IPS DF 6.9 (cell line): Measurements from ENCODE around the gene ARMC7.
A peak's percentile ranks its signal among the peaks of the same experiment; 100 is the strongest.

Experiments used
- DNase-seq: peaks from one replicate; pipeline ENCODE4 v3.0.0-alpha.2; 2013; ENCODE audit warnings: low read depth, low spot score
- H3K27ac ChIP-seq: one replicate; pipeline ENCODE4 v1.5.1; 2013; ENCODE audit warnings: low read length, control low read depth
- H3K27me3 ChIP-seq: 2 replicates; pipeline ENCODE4 v1.6.1; 2013; ENCODE audit warnings: mild to moderate bottlenecking, low read length; ENCODE audit not compliant: control insufficient read depth, insufficient read depth
- H3K36me3 ChIP-seq: 2 replicates; pipeline ENCODE4 v1.6.1; 2013; ENCODE audit warnings: low read length; ENCODE audit not compliant: control insufficient read depth, insufficient read depth
- H3K4me1 ChIP-seq: 2 replicates; pipeline ENCODE4 v1.6.1; 2013; ENCODE audit warnings: low read length; ENCODE audit not compliant: control insufficient read depth, insufficient read depth
- H3K4me3 ChIP-seq: 2 replicates; pipeline ENCODE4 v1.5.1; 2013; ENCODE audit warnings: mild to moderate bottlenecking, low read length
- H3K9me3 ChIP-seq: 2 replicates; pipeline ENCODE4 v1.6.1; 2013; ENCODE audit warnings: low read length, inconsistent platforms; ENCODE audit not compliant: control insufficient read depth, insufficient read depth
- WGBS: extraction: QIAGEN DNeasy Blood & Tissue Kit; methylation state at CpG from one replicate; pipeline ENCODE4 v1.1.7; 2013; ENCODE audit warnings: mixed read lengths, missing lambda C conversion rate; ENCODE audit not compliant: insufficient read length, insufficient coverage; 5-methylcytosine and 5-hydroxymethylcytosine counted together

The ARMC7 gene

DNA sequence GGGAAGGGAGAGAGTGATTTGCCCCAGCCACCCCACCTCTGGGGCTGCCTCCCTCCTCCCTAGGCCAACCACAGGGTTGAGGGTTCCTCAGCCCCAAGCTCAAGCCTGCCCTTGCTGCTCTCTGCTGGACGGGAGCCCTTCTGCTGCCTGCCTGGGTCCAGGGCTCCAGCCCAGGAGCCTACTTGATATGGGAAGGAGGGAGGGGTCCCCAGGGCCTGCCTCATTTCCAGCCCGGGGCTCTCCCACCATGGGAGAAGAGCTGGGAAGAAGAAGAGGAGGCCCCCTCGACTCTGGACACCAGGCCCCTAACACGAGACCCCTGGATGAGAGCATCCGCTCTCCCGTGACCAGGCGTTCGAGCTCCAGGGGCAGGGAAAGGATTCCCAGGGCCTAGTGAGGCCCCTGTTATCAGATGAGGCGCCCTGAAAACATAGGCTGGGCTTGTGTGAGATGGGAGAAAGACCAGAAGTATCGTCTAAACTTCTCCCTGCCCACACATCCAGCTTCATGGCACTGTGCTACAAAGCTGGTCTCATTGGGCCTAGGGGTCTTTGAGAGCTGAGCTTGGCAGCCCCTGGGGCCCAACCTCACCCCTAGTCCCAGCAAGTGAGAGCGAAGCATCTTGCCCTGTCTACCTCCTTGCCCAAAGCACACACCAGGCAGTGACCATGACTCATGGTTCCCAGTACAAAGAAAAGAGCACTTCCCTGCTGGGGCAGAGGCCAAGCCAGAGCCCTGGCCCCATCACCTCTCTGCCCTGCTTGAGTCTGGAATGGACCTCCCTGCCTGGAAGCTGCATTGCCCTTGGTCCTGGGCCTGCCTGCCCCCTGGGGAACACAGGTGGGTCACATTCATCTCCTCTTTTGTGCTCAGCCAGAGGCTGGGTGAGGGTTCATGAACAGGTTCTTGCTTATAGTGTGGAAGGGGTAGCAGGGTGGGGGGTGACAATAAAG is 21.0 kb upstream of the ARMC7 start:
- H3K27ac ChIP-seq = no peak overlapping the region
- no peaks in the 10 kb centered on the region for H3K27me3 ChIP-seq
- H3K4me1 ChIP-seq = peaks cover 7% of the 10 kb centered on the region
- DNase-seq = no peak
- H3K36me3 ChIP-seq = no peaks in the 10 kb centered on the region
- WGBS = no CpG with 5 or more reads among the region's 11 CpGs
- no peaks in the 10 kb centered on the region for H3K9me3 ChIP-seq
- peak overlapping the region; percentile 81; the same call in 1 of the 2 replicates for H3K4me3 ChIP-seq

DNA sequence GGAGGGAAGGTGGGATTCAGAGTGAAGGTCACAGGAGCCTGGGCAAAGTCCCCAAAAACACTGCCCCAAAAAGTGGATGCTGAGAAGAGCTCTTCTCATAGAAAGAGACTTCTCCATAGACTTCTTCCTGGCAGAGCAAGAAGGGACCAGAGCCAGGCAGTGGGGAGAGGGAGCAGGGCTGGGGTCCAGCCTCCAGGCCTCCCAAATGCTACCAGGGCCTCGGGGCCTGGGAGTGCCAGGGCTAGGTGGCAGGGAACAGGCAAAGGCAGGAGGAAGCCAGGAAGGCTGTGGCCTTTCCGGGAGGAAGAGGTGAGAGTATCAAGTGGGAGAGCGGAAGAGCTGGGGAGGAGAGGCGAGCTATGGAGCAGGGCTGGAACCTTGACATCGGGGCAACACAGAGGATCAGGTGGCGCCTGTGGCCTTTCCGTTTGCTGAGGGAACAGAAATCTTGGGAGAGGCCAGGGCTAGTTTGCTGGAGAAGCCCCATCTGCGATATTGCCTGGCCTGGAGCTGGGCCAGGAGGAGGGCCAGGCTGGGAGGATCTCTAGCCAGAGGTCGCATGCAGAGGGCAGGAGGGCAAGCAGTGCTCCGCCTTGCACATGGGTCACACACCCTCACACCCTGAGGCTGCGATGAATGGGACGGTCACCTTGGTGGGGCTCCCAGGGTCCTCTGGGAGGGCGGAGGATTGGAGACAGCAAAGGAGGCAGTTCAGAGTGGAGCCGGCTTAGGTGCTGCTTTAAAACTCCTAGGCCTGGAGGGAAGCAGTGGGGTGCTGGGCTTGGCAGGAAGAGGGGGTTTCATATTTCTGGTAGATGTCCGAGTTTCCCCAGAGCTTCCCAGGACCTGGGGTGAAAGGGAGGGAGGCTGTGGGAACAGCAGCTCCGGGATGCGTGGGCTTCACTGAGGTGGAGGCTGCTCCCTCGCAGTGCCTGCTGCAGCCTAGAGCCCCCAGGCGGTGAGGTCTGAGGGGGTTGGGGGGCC is 18.6 kb upstream of the ARMC7 start:
- no peak overlapping the region for H3K4me3 ChIP-seq
- WGBS = no CpG with 5 or more reads among the region's 19 CpGs
- no peaks in the 10 kb centered on the region for H3K36me3 ChIP-seq
- no peak for DNase-seq
- no peak overlapping the region for H3K27ac ChIP-seq
- peaks cover 5% of the 10 kb centered on the region for H3K4me1 ChIP-seq
- no peaks in the 10 kb centered on the region for H3K27me3 ChIP-seq
- H3K9me3 ChIP-seq = no peaks in the 10 kb centered on the region

DNA sequence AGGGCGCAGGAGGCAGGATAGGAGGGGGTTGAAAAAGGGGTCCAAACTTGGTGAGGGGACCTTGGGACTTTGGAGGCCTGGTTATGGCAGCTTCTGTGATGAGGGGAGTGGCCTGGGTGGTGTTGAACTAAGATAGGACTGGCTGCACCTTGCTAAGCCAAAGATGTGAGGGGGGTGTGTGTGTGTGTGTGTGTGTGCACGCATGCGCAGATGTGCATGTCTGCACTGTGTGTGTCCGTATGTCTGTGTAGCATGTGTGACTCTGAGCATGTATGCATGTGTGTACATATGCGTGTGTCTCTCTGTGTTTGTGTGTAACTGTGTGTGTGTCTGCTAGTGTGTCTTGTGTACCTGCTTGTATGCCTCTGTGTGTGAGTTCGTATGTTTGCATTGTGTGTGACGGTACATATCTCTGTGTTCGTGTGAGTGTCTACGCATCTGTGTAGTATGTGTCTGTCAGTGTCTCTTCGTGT is 17.9 kb upstream of the ARMC7 start:
- H3K36me3 ChIP-seq = no peaks in the 10 kb centered on the region
- no peak for DNase-seq
- H3K27ac ChIP-seq = no peak overlapping the region
- no CpG with 5 or more reads among the region's 10 CpGs for WGBS
- H3K4me1 ChIP-seq = peaks cover 5% of the 10 kb centered on the region
- no peaks in the 10 kb centered on the region for H3K9me3 ChIP-seq
- H3K27me3 ChIP-seq = no peaks in the 10 kb centered on the region
- H3K4me3 ChIP-seq = no peak overlapping the region

DNA sequence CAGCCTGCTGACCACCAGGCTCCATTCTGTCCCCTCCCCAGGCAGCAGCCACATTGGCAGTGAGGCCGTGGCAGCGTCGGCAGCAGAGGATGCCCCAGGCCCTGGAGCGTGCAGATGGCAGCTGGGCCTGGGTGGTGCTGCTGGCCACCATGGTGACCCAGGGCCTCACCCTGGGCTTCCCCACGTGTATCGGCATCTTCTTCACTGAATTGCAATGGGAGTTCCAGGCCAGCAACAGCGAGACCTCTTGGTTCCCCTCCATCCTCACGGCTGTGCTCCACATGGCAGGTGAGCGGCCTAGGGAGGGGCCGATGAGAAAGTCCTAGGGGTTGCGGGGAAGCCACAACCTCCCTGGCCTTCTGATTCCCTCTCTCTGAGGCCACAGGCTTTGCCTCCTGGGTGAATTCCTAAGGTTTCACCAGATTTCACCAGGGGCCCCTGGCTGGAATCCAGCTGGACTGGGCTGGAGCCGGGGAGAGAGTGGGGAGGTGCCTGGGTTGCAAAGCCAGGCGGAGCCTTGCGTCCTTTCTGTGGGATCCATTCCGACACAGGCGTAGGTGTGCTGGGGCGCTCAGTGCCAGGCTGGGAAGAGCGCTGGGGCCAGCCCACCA is 16.1 kb upstream of the ARMC7 start:
- Histone ChIP-seq H3K27ac (no peak overlapping the region), H3K27me3 (no peaks in the 10 kb centered on the region), H3K36me3 (0 out of 2 replicates have a peak, but pooled peaks cover 5% of the 10 kb centered on the region), H3K9me3 (no peaks in the 10 kb centered on the region), H3K4me3 (no peak overlapping the region), H3K4me1 (peaks cover 5% of the 10 kb centered on the region)
- no peak for DNase-seq
- WGBS = no CpG with 5 or more reads among the region's 18 CpGs

DNA sequence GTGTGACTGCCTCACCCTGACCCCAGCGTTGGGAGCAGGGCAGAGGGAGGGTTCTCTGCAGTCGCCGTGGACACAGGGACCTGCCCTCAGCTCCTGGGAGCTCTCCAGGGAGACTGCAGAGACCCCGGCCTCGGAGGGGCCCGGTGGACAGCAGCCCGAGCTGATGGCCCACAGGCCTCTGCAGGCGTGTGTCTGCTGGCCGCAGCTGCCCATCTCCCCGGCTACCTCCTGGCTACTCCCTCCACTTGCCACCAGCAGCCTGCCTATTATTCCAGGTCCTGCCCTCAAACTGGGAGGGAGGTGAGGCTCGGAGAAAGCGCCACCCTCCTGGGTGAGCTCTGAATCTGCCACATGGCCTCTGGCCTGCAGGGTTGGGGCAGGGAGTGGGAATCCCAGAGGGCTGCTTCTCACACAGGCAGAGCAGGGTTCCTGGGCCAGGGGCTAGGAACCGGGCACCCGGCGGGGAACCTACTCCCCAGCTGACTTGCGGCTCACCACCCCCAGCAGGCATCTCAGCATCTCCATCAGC is 14.8 kb upstream of the ARMC7 start:
- Histone ChIP-seq H3K4me3 (no peak overlapping the region), H3K36me3 (peaks cover 11% of the 10 kb centered on the region; the same call in 1 of the 2 replicates), H3K27ac (no peak overlapping the region), H3K27me3 (no peaks in the 10 kb centered on the region), H3K9me3 (no peaks in the 10 kb centered on the region), H3K4me1 (peaks cover 3% of the 10 kb centered on the region)
- no CpG with 5 or more reads among the region's 16 CpGs for WGBS
- DNase-seq = no peak

DNA sequence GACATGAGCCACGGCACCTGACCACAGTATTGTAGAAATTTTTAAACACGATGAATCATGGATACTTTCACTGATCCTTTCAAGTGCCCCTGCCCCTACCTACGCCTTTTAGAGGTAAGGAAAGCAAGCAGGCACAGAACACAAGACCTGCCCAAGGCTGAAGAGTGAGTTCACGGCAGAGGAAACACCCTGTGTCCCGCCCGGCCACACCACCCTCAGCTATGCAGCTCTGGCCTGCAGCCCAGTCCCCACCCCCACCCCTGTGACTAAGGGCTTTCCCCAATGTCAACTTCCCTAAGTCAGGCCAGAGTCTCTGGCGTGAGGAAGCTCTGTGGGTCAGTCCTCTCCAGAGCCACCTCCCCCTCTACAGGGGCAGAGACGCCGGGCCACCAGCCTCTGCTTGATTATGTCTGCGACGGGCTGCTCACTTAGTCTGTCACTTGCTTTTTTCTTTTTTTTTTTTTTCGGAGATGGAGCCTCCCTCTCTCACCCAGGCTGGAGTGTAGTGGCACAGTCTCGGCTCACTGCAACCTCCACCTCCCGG is 13.6 kb upstream of the ARMC7 start:
- Histone ChIP-seq H3K4me3 (no peak overlapping the region), H3K27ac (no peak overlapping the region), H3K27me3 (no peaks in the 10 kb centered on the region), H3K4me1 (peaks cover 3% of the 10 kb centered on the region), H3K9me3 (no peaks in the 10 kb centered on the region), H3K36me3 (peaks cover 18% of the 10 kb centered on the region)
- no CpG with 5 or more reads among the region's 14 CpGs for WGBS
- no peak for DNase-seq

DNA sequence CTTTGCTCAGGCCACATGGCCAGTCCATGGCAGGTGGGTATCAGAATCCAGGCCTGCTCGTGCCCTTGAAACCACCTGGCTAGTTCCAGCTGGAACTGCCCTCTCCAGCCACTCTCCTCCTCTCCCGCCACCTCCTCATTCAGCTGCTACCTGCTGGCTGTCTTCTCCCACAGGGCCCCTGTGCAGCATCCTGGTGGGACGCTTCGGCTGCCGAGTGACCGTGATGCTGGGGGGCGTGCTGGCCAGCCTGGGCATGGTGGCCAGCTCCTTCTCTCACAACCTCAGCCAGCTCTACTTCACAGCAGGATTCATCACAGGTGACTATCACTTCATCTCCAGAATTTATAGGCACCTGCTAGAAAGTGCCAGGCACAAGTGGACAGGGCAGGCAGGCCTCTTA is 11.9 kb upstream of the ARMC7 start:
- H3K27me3 ChIP-seq = no peaks in the 10 kb centered on the region
- no peak overlapping the region for H3K4me3 ChIP-seq
- H3K27ac ChIP-seq = no peak overlapping the region
- peaks cover 18% of the 10 kb centered on the region for H3K36me3 ChIP-seq
- WGBS = no CpG with 5 or more reads among the region's 7 CpGs
- DNase-seq = no peak
- no peaks in the 10 kb centered on the region for H3K9me3 ChIP-seq
- peaks cover 2% of the 10 kb centered on the region; the same call in 1 of the 2 replicates for H3K4me1 ChIP-seq

DNA sequence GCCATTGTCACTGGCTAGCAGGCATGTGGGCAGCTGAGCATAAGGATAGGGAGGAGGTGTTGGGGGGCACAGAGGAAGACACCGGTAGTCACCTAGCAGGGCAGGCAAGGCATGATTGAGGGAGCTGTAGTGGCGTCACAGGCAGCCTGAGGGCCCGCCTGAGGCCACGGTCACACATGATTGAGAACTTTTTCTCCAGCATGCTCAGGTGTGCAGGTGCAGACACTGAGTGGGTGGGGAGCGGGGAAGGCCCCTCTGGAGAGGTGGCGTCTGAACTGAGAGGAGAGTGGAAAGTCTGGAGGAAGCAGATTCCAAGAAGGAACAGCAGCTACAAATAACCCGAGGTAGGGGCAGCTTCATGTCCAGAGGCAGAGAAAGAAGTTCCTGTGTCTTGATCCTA is 10.9 kb upstream of the ARMC7 start:
- peaks cover 18% of the 10 kb centered on the region for H3K36me3 ChIP-seq
- H3K4me1 ChIP-seq = no peaks in the 10 kb centered on the region
- H3K27ac ChIP-seq = no peak overlapping the region
- no CpG with 5 or more reads among the region's 7 CpGs for WGBS
- no peak overlapping the region for H3K4me3 ChIP-seq
- no peak for DNase-seq
- H3K27me3 ChIP-seq = no peaks in the 10 kb centered on the region
- no peaks in the 10 kb centered on the region for H3K9me3 ChIP-seq

DNA sequence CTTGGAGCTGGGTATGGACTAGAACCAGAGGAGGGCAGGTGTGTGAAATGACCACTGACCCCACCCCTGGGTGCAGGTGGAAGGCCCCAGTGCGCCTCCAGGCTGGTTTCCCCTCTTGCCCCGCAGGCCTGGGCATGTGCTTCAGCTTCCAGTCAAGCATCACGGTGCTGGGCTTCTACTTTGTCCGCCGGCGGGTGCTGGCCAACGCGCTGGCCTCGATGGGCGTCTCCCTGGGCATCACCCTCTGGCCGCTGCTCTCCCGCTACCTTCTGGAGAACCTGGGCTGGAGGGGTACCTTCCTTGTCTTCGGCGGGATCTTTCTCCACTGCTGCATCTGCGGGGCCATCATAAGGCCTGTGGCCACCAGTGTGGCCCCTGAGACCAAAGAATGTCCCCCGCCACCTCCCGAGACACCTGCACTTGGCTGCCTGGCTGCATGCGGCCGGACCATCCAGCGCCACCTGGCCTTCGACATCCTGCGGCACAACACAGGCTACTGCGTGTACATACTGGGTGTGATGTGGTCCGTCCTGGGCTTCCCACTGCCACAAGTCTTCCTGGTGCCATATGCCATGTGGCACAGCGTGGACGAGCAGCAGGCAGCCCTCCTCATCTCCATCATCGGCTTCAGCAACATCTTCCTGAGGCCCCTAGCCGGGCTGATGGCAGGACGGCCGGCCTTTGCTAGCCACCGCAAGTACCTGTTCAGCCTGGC is 9.7 kb upstream of the ARMC7 start:
- no CpG with 5 or more reads among the region's 31 CpGs for WGBS
- H3K4me1 ChIP-seq = no peaks in the 10 kb centered on the region
- no peaks in the 10 kb centered on the region for H3K27me3 ChIP-seq
- H3K9me3 ChIP-seq = no peaks in the 10 kb centered on the region
- H3K36me3 ChIP-seq = peaks cover 18% of the 10 kb centered on the region
- no peak for DNase-seq
- no peak overlapping the region for H3K27ac ChIP-seq
- no peak overlapping the region for H3K4me3 ChIP-seq
